ENCODE results near the gene SEMA4F.

The SEMA4F gene

DNA sequence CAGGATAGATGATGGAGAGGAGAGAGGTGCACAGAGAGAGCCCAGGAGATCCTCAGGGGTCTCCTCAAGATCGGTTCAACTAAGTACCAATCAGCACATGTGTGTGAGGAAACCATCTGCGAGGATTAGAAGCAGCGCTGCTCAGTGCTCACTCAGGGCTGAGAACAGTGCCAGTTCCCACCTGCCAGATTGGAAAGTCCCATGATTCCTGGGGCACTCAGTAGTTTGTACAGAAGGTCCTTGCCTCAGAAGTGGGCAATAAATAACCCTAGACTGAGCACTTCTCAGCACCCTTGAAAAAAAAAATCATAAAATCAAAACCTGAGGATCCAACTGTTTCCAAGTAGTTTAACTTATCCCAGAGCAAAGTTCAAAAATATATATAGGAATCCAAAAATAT, 53.8 kb downstream of the SEMA4F start:
- no peak for DNase-seq

- no peak for DNase-seq
Measured at GRCh38 chr2:74708296-74708695, 54.2 kb downstream of the SEMA4F start.

DNA sequence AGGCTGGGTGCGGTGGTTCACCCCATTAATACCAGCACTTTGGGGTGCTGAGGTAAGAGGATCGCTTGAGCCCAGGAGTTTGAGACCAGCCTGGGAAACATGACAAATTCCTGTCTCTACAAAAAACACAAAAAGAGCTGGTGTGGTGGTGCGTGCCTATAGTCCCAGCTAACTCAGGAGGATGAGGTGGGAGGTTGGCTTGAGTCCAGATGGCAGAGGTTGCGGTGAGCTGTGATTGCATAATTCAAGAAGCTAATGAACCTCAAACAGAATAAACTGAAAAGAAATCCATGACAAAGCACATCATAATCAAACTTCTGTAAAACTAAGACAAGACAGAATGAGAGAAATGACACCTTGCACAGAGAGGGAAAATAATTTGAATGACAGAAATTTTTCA, 54.8 kb downstream of the SEMA4F start:
- no peak for DNase-seq

DNA sequence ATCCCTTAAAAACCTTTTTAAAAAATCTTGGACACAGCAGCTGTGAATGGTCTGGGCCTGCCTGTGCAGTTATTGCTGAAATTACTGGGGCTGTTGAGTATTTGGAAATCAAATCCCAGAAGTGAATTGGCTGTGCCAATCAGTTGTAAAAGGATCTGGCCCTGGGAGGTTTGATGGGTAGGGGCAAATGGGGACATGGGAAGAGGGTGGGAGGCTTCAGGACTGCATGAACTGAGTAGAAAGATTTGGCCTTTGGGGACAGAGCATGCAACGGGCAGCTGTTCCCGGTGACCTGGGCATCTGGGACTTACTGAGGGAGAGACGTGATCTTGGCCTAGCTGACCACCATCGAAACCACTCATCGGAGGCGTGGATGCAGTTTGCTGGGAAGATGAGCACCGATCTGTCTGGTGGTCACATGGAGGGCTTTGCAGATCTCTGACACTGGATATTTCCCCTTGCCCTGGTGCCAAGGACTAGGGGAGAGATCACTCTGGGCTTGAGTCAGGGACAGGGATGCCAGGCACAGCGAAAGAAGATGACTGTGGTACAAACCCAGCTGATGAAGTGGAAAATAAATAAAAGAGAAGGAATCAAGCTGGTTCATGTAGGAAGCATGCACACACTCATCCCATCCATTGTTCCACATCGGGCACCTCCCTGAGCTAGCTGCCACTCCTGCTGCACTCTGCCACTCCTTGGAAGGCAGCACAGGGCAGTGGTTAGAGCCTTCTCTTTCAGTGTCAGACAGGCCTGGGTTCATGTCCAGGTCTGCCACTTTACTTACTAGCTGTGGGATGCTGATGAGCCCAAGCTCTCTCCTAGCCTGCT, 58.4 kb downstream of the SEMA4F start:
- no peak for DNase-seq

- no peak for DNase-seq
Measured at GRCh38 chr2:74714691-74715080, 60.6 kb downstream of the SEMA4F start.

GRCh38 chr2:74715081-74715791, 61.2 kb downstream of the SEMA4F start:
- DNase-seq, result peak; percentile 58 to 76

GRCh38 chr2:74715880-74716279, 61.8 kb downstream of the SEMA4F start:
- no peak for DNase-seq

- no peak for DNase-seq
Measured at GRCh38 chr2:74719066-74719465, 65.0 kb downstream of the SEMA4F start.

DNA sequence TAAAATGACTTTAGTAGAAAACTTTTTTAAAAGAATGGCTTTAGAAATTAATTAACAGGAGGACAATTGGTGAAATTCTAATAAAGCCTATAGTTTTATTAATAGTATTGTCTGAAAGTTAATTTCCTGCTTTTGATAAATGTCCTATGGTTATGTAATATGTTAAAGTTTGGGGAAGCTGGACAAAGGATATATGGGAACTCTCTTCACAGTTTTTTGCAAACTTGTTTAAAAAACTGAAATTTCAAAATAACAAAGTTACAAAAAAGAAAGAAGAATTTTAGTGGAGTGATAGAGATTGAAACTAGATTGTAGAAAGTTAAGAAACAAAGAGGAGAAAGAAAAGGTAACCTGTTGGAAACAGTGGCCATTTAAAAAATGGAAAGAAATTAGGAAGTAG, 67.3 kb downstream of the SEMA4F start:
- DNase-seq, result no peak

- no peak for DNase-seq
Measured at GRCh38 chr2:74724496-74724895, 70.4 kb downstream of the SEMA4F start.

GRCh38 chr2:74725287-74725686, 71.2 kb downstream of the SEMA4F start:
- DNase-seq, result no peak

GRCh38 chr2:74728842-74729241, 74.8 kb downstream of the SEMA4F start:
- no peak for DNase-seq

- no peak for DNase-seq
Measured at GRCh38 chr2:74730530-74730929, 76.5 kb downstream of the SEMA4F start.

All from hippocampal formation (tissue), 2 donors.